ENCODE measurements around the gene CCDC78. TPM values are rescaled to one million over a fixed set of nuclear protein-coding genes. Genes with fewer than 3 reads are reported as not detected.

CCDC78 gene
- polyA plus RNA-seq, 1 donor (not counting 4 experiments of a cell fraction or from before 2014, with no cell fraction given) = 2.5 TPM

DNA sequence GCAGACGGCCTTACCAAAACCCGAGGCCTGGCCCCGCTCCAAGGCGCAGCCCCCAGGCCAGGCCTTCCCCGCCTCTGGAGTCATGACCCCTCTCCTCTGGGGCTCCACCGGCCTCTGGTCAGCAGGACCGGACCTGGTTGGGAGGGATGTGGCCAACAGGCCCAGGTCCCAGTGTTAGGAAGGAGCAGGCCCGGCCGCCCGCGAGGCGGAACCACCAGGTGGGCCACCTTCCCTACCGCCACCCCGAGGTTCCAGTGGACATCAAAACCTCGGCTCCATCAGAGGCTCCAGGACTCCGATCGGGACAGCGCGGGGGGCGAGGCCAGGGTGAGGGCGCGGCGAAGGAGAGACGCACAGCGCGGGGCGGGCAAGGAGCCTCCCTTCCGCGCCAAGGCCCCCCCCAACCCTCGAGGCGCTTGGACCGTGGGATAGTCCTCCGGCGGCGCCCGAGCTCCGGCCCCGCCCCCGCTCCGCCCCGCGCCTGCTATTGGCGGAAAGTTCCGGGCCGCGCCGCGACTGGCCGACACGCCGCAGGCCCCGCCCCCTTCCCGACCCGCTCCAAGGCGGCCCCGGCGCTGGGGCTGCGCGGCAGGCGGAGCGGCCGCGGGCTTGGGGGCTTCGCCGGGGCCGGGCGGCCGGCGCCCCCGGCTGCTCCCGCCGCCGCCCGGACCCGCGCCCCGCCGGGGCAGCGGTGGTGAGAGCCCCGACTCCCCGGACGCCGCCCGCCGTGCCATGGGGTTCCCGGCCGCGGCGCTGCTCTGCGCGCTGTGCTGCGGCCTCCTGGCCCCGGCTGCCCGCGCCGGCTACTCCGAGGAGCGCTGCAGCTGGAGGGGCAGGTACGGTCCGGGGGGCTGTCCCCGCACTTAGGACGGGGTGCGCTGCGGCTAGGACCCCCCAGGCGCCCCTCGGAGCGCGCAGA, 11.4 kb downstream of the CCDC78 start, which contains the start of gene METRN:
TSS of gene METRN (plus strand) at position 561 of the 919 bp plus-strand sequence. CDS start at position 733, 172 bp downstream.
- Histone ChIP-seq H3K27me3 (ENCODE audit: control insufficient read depth, extremely low read depth, insufficient read depth, low read length) (peaks cover 18% of the 10 kb centered on the region), H3K79me2 (ENCODE audit: control insufficient read depth, insufficient read depth, low read length) (peaks cover 8% of the 10 kb centered on the region), H3K9me1 (ENCODE audit: control insufficient read depth, extremely low read depth, insufficient read depth, low read length) (no peaks in the 10 kb centered on the region), H3K4me2 (ENCODE audit: control insufficient read depth, extremely low read depth, insufficient read depth, low read depth, low read length) (peak within 1 kb of the TSS; percentile 70), H3K36me3 (ENCODE audit: control insufficient read depth in 2 of 2, extremely low read depth in 1 of 2, insufficient read depth in 2 of 2, low read length in 2 of 2) (no peaks in the 10 kb centered on the region), H2AFZ (ENCODE audit: control insufficient read depth, low read length) (no peak within 1 kb of the TSS), H3K9me3 (ENCODE audit: control insufficient read depth, low read depth, low read length) (no peaks in the 10 kb centered on the region), H3K9ac (ENCODE audit: control insufficient read depth, extremely low read depth, insufficient read depth, low read length) (peak within 1 kb of the TSS; percentile 52), H4K20me1 (ENCODE audit: control insufficient read depth, extremely low read depth, insufficient read depth, low read length) (peaks cover 8% of the 10 kb centered on the region), H3K4me3 (ENCODE audit: control insufficient read depth in 2 of 3, extremely low read depth in 1 of 3, insufficient read depth in 2 of 3, low read depth in 1 of 3, low read length in 3 of 3) (peak within 1 kb of the TSS; percentile 54 to 72 (median 54)), H3K4me1 (ENCODE audit: control insufficient read depth, extremely low read depth, insufficient read depth, low read length) (peaks cover 24% of the 10 kb centered on the region), H3K27ac (ENCODE audit: control insufficient read depth, insufficient read depth, low read length) (peak within 1 kb of the TSS; percentile 20)
- no peak for FAIRE-seq
- TF ChIP-seq, protein P1, sequence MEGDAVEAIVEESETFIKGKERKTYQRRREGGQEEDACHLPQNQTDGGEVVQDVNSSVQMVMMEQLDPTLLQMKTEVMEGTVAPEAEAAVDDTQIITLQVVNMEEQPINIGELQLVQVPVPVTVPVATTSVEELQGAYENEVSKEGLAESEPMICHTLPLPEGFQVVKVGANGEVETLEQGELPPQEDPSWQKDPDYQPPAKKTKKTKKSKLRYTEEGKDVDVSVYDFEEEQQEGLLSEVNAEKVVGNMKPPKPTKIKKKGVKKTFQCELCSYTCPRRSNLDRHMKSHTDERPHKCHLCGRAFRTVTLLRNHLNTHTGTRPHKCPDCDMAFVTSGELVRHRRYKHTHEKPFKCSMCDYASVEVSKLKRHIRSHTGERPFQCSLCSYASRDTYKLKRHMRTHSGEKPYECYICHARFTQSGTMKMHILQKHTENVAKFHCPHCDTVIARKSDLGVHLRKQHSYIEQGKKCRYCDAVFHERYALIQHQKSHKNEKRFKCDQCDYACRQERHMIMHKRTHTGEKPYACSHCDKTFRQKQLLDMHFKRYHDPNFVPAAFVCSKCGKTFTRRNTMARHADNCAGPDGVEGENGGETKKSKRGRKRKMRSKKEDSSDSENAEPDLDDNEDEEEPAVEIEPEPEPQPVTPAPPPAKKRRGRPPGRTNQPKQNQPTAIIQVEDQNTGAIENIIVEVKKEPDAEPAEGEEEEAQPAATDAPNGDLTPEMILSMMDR (optimal IDR thresholded peaks at IDR 0.05 in 1 of 3, IDR thresholded peaks at IDR 0.05 in 1 of 3, conservative IDR thresholded peaks at IDR 0.05 in 1 of 3; ENCODE audit: extremely low read depth in 1 of 3, insufficient read depth in 2 of 3, low read length in 3 of 3) = no peak
- TF ChIP-seq EZH2 (IDR thresholded peaks at IDR 0.05; ENCODE audit: low read length) = no peak
- dilution Hi-C loops (cut with MboI; ENCODE audit: extremely low pct_ligation_motif_present, low sequenced_read_pairs) = no loop called here
- DNase-seq (ENCODE audit: low read depth, low spot score) = no peak

DNA sequence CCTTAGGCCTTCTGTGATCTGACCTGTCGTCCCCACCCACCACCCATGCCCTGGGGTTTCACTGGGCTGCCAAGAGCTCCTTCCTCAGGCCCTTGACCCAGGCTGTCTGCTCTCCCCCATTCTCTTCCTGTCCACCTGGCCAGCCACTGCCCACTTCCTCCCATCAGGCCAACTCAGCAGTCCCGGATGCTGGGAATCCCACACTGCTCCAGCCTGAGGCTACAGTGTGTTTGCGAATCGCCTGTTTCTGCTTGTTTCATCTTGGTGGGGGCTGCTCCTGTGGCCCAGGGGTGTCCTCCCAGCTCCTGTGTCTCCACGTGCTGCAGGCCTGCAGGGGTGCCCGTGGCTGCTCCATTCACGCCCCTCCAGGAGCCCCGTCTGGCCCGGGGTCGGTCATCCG, 12.2 kb downstream of the CCDC78 start:
- dilution Hi-C loops (cut with MboI; ENCODE audit: extremely low pct_ligation_motif_present, low sequenced_read_pairs) = no loop called here
- Histone ChIP-seq H3K9ac (ENCODE audit: control insufficient read depth, extremely low read depth, insufficient read depth, low read length) (no peak overlapping the region), H3K9me3 (ENCODE audit: control insufficient read depth, low read depth, low read length) (no peaks in the 10 kb centered on the region), H4K20me1 (ENCODE audit: control insufficient read depth, extremely low read depth, insufficient read depth, low read length) (peaks cover 6% of the 10 kb centered on the region), H2AFZ (ENCODE audit: control insufficient read depth, low read length) (no peak overlapping the region), H3K4me2 (ENCODE audit: control insufficient read depth, extremely low read depth, insufficient read depth, low read depth, low read length) (peak overlapping the region; percentile 37), H3K4me3 (ENCODE audit: control insufficient read depth in 2 of 3, extremely low read depth in 1 of 3, insufficient read depth in 2 of 3, low read depth in 1 of 3, low read length in 3 of 3) (no peak overlapping the region), H3K27me3 (ENCODE audit: control insufficient read depth, extremely low read depth, insufficient read depth, low read length) (peaks cover 26% of the 10 kb centered on the region), H3K27ac (ENCODE audit: control insufficient read depth, insufficient read depth, low read length) (no peak overlapping the region), H3K9me1 (ENCODE audit: control insufficient read depth, extremely low read depth, insufficient read depth, low read length) (no peaks in the 10 kb centered on the region), H3K4me1 (ENCODE audit: control insufficient read depth, extremely low read depth, insufficient read depth, low read length) (peaks cover 20% of the 10 kb centered on the region), H3K79me2 (ENCODE audit: control insufficient read depth, insufficient read depth, low read length) (peaks cover 8% of the 10 kb centered on the region), H3K36me3 (ENCODE audit: control insufficient read depth in 2 of 2, extremely low read depth in 1 of 2, insufficient read depth in 2 of 2, low read length in 2 of 2) (no peaks in the 10 kb centered on the region)
- no peak for TF ChIP-seq EZH2 (IDR thresholded peaks at IDR 0.05; ENCODE audit: low read length)
- TF ChIP-seq, protein P1 (optimal IDR thresholded peaks at IDR 0.05 in 1 of 3, IDR thresholded peaks at IDR 0.05 in 1 of 3, conservative IDR thresholded peaks at IDR 0.05 in 1 of 3; ENCODE audit: extremely low read depth in 1 of 3, insufficient read depth in 2 of 3, low read length in 3 of 3) = no peak
- DNase-seq (ENCODE audit: low read depth, low spot score) = no peak
- no peak for FAIRE-seq
